Upper lobe of left lung (tissue), 6 donors: ENCODE data around the gene NLGN1. TPM values are rescaled to one million over a fixed set of nuclear protein-coding genes. Genes with fewer than 3 reads are reported as not detected.

Experiments
- ATAC-seq, 2 donors: fragments of 200-7000 bp; cut with Tn5 transposase; one replicate each; pipeline ENCODE4 v1.9.1; 2022; ENCODE audit warnings: mild to moderate bottlenecking in 2 of 2, moderate library complexity in 2 of 2; ENCODE audit not compliant: low FRiP score in 2 of 2
- DNase-seq, 2 donors: peaks; one replicate each; pipeline ENCODE4 v3.0.0-alpha.2; 2019 to 2020
- H3K27ac ChIP-seq, 4 donors: fragments of 200-600 bp; sonication (generic); one replicate each; pipeline ENCODE4 v1.5.1; 2016 to 2019
- H3K27me3 ChIP-seq, 4 donors: fragments of 200-600 bp; sonication (generic); one replicate each; pipeline ENCODE4 v1.5.1; 2017 to 2019
- H3K36me3 ChIP-seq, 4 donors: fragments of 200-600 bp; sonication (generic); one replicate each; pipeline ENCODE4 v1.5.1; 2016 to 2019
- H3K4me1 ChIP-seq, 4 donors: fragments of 200-600 bp; sonication (generic); one replicate each; pipeline ENCODE4 v1.5.1; 2018 to 2019
- H3K4me3 ChIP-seq, 4 donors: fragments of 200-600 bp; sonication (generic); one replicate each; pipeline ENCODE4 v1.5.1; 2017 to 2019; ENCODE audit warnings: mild to moderate bottlenecking in 2 of 4, moderate library complexity in 1 of 4
- H3K9me3 ChIP-seq, 4 donors: fragments of 200-600 bp; sonication (generic); one replicate each; pipeline ENCODE4 v1.5.1; 2018 to 2019
- CTCF ChIP-seq, 6 experiments: fragments of 450-650 bp in 4 of 6; fragments of 200-600 bp in 2 of 6; sonication (generic) in 2 of 6; IDR thresholded peaks; one replicate each; pipeline ENCODE4 v1.5.1; 2016 to 2019; ENCODE audit warnings: antibody characterized with exemption in 6 of 6
- EP300 ChIP-seq, 4 donors: sonication (generic); formaldehyde crosslinking; IDR thresholded peaks; one replicate each; pipeline ENCODE4 v1.5.1; 2017; ENCODE audit warnings: antibody characterized with exemption in 4 of 4, control low read depth in 2 of 4
- POLR2A ChIP-seq, 4 donors: fragments of 450-650 bp; IDR thresholded peaks; one replicate each; pipeline ENCODE4 v1.5.1; 2016 to 2017; ENCODE audit warnings: antibody characterized with exemption in 4 of 4, mild to moderate bottlenecking in 2 of 4
- POLR2AphosphoS5 ChIP-seq, 2 donors: sonication (generic); formaldehyde crosslinking; IDR thresholded peaks; one replicate each; pipeline ENCODE4 v1.5.1; 2017; ENCODE audit warnings: antibody characterized with exemption in 2 of 2
- WGBS, 2 donors: methylation state at CpG; one replicate each; pipeline ENCODE4 v1.1.5; 2017 to 2018; 5-methylcytosine and 5-hydroxymethylcytosine counted together
- total RNA-seq, 6 donors: library from RNA; depleted of rRNA in 4 of 6; stranded (reverse); fragments of >200 nt in 4 of 6; gene quantifications; one replicate each; pipeline versions ENCODE4 v1.1.0 to v1.2.1, GENCODE V29; 2016 to 2021
- donor health status: DM: no; HTN: no; CAD: no; lungs with moderate emphysema.
- donor health status: DM: no; HTN: yes; CAD: no; lungs with severe emphysema.

The NLGN1 gene
- total RNA-seq, 6 donors from 2014 or later: under 0.01 to 3.5 (median 1.9) TPM

DNA sequence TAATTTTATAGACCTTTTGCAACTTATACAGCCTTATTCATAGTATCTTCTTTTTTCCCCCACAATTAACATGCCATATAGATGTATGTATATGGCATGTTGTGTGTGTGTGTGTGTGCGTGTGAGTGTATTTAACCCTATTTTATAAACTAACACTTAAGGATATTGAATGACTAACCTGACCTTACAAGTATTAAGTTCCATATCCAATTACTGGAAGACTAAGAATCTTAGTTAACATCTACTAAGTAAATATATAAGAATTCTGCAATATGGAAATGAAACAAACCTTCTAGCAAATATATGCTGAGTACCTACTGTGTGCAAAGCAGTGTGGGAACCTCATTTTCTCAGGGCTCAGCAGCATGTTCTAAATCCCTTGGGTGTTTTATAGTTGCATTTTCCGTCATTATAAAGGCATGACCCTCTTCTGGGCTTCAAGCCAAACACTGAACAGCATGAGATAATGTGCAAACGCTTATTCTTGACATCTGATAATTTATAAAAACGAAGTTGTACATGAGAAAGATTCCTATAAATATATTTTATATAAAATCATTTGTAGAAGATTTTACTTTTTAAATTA lies 105.5 kb downstream of the NLGN1 start:
- H3K27ac ChIP-seq: no peak overlapping the region
- H3K4me3 ChIP-seq: no peak overlapping the region
- H3K27me3 ChIP-seq: no peaks in the 10 kb centered on the region
- ATAC-seq (no peak), DNase-seq (no peak)
- TF ChIP-seq CTCF (IDR thresholded peaks at IDR 0.05): no peak
- TF ChIP-seq POLR2A (IDR thresholded peaks at IDR 0.05): no peak
- no peak for TF ChIP-seq POLR2AphosphoS5 (IDR thresholded peaks at IDR 0.05)
- TF ChIP-seq EP300 (IDR thresholded peaks at IDR 0.05): no peak
- no peaks in the 10 kb centered on the region for H3K9me3 ChIP-seq
- H3K36me3 ChIP-seq: no peaks in the 10 kb centered on the region
- H3K4me1 ChIP-seq: no peaks in the 10 kb centered on the region
- 49 to 56% methylated on average over 4 of the region's 4 CpGs for WGBS, 2 donors

GRCh38 chr3:173510565-173510964 lies 113.0 kb downstream of the NLGN1 start:
- Histone ChIP-seq H3K4me1 (no peaks in the 10 kb centered on the region), H3K27me3 (no peaks in the 10 kb centered on the region), H3K4me3 (no peak overlapping the region), H3K36me3 (no peaks in the 10 kb centered on the region), H3K9me3 (no peaks in the 10 kb centered on the region), H3K27ac (no peak overlapping the region)
- WGBS, 2 donors: 80 to 87% methylated on average over 4 of the region's 4 CpGs
- TF ChIP-seq CTCF (IDR thresholded peaks at IDR 0.05) (no peak), POLR2AphosphoS5 (IDR thresholded peaks at IDR 0.05) (no peak), EP300 (IDR thresholded peaks at IDR 0.05) (no peak), POLR2A (IDR thresholded peaks at IDR 0.05) (no peak)
- no peak for ATAC-seq
- DNase-seq: no peak

DNA sequence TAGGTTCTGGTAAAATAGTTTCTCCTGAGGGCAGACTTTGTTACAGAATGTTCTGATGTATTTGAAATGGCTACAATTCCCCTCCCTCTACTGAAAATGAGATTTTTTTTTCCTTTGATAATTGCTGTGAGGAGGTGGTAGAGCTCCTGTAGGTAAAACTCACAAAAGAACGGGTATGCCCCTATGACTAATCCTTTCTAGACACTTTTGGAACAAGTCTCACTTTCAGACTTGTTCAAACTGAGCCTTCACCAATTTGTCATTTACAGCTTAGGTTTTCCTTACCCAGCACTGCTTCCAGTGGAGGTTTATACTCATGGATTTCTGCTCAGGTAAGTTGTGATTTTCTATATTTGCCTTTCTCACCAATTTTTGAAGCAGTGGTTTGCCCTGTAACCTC lies 115.6 kb downstream of the NLGN1 start:
- H3K4me3 ChIP-seq: no peak overlapping the region
- H3K27ac ChIP-seq: no peak overlapping the region
- no peak for TF ChIP-seq EP300 (IDR thresholded peaks at IDR 0.05)
- no peak for TF ChIP-seq POLR2AphosphoS5 (IDR thresholded peaks at IDR 0.05)
- TF ChIP-seq POLR2A (IDR thresholded peaks at IDR 0.05): no peak
- TF ChIP-seq CTCF (IDR thresholded peaks at IDR 0.05): no peak
- H3K27me3 ChIP-seq: no peaks in the 10 kb centered on the region
- no peaks in the 10 kb centered on the region for H3K36me3 ChIP-seq
- H3K4me1 ChIP-seq: no peaks in the 10 kb centered on the region
- 65 to 67% methylated on average over 1 of the region's 1 CpG for WGBS, 2 donors
- no peak for ATAC-seq
- DNase-seq: no peak
- H3K9me3 ChIP-seq: no peaks in the 10 kb centered on the region

- no peak for TF ChIP-seq EP300 (IDR thresholded peaks at IDR 0.05)
- peak in 3 of 6 experiments; percentile 12 to 48 (median 33) for TF ChIP-seq CTCF (IDR thresholded peaks at IDR 0.05)
- Histone ChIP-seq H3K9me3 (no peaks in the 10 kb centered on the region), H3K27ac (no peak overlapping the region), H3K4me3 (no peak overlapping the region), H3K36me3 (no peaks in the 10 kb centered on the region), H3K27me3 (no peaks in the 10 kb centered on the region), H3K4me1 (no peaks in the 10 kb centered on the region)
- no peak for DNase-seq
- 43 to 51% methylated on average over 7 to 8 of the region's 8 CpGs for WGBS, 2 donors
- ATAC-seq: peak in 1 of 2 donors; percentile 59
These were observed 131.6 kb downstream of the NLGN1 start for GRCh38 chr3:173529062-173529711.

DNA sequence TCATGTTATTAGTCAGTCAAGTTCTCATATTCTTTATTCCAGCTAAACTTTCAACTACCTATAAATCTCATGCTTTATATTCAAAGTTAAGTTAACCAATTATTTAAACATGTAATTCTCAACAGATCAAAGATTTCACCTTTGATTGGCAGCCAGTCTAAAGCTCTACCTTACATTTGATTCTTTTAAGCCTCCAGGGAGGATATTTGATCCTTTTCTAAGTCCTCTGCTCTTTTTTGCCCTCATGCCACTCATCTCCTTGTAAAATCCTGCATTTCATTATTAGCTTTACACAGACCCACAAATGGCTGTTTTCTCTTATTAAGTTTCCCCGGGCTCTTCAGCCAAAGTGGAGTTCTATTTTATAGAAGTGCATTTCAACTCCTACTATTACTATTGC lies 134.1 kb downstream of the NLGN1 start:
- H3K4me3 ChIP-seq: no peak overlapping the region
- H3K27me3 ChIP-seq: no peaks in the 10 kb centered on the region
- H3K4me1 ChIP-seq: no peaks in the 10 kb centered on the region
- no peak overlapping the region for H3K27ac ChIP-seq
- no peak for TF ChIP-seq CTCF (IDR thresholded peaks at IDR 0.05)
- no peak for TF ChIP-seq EP300 (IDR thresholded peaks at IDR 0.05)
- TF ChIP-seq POLR2A (IDR thresholded peaks at IDR 0.05): no peak
- TF ChIP-seq POLR2AphosphoS5 (IDR thresholded peaks at IDR 0.05): no peak
- H3K9me3 ChIP-seq: no peaks in the 10 kb centered on the region
- H3K36me3 ChIP-seq: no peaks in the 10 kb centered on the region
- 80 to 90% methylated on average over 1 of the region's 1 CpG for WGBS, 2 donors
- ATAC-seq (no peak), DNase-seq (no peak)
